Right renal cortex interstitium (tissue), 3 donors: ENCODE measurements around the gene C15orf62. TPM values are rescaled to one million over a fixed set of nuclear protein-coding genes. Genes with fewer than 3 reads are reported as not detected.
A peak's percentile ranks its signal among the peaks of the same experiment; 100 is the strongest.

Source experiments
- DNase-seq, 3 donors: peaks; one replicate each; pipeline ENCODE4 v3.0.0-alpha.2; 2013; ENCODE audit warnings: low read depth in 3 of 3, low spot score in 2 of 3
- polyA plus RNA-seq, 3 donors: library from polyadenylated mRNA; unstranded; fragments of 120-200 nt; gene quantifications; one replicate each; pipeline ENCODE4 v1.2.1, GENCODE V29; 2013; ENCODE audit not compliant: insufficient read length in 3 of 3

The C15orf62 gene
- polyA plus RNA-seq, 3 donors = 1.7 to 1.9 (median 1.9) TPM

GRCh38 chr15:40754883-40755811, 14.6 kb upstream of the C15orf62 start, which contains the start of gene RMDN3:
Gene RMDN3 (minus strand): TSS chr15:40755254. CDS start chr15:40754783, 471 bp downstream.
- peak; percentile 87 to 95 (median 94) for DNase-seq

- DNase-seq = no peak
Observed at GRCh38 chr15:40755812-40756208, 14.0 kb upstream of the C15orf62 start.

- no peak for DNase-seq
Observed at GRCh38 chr15:40756938-40757337, 12.8 kb upstream of the C15orf62 start.

GRCh38 chr15:40759961-40760360, 9.8 kb upstream of the C15orf62 start:
- DNase-seq = no peak

- no peak for DNase-seq
Observed at GRCh38 chr15:40762919-40763800, 6.6 kb upstream of the C15orf62 start.

GRCh38 chr15:40763801-40764628, 5.8 kb upstream of the C15orf62 start, which contains the start of gene GCHFR:
Gene GCHFR (plus strand): TSS chr15:40764068. CDS start chr15:40764181, 113 bp downstream.
- no peak for DNase-seq

GRCh38 chr15:40764629-40765103, 5.1 kb upstream of the C15orf62 start:
- DNase-seq = no peak

- DNase-seq = no peak
Observed at GRCh38 chr15:40766194-40766815, 3.5 kb upstream of the C15orf62 start.

GRCh38 chr15:40766906-40767837, 2.6 kb upstream of the C15orf62 start:
- DNase-seq = no peak

GRCh38 chr15:40767838-40768500, 1.8 kb upstream of the C15orf62 start:
- no peak for DNase-seq

GRCh38 chr15:40768521-40769273, 1.1 kb upstream of the C15orf62 start:
- no peak for DNase-seq

- DNase-seq = no peak
Observed at GRCh38 chr15:40770147-40770721, 454 bp downstream of the C15orf62 start.

- DNase-seq = no peak
Observed at GRCh38 chr15:40771242-40771641, 1.5 kb downstream of the C15orf62 start.

GRCh38 chr15:40772014-40772413, 2.2 kb downstream of the C15orf62 start:
- no peak for DNase-seq

- DNase-seq = no peak
Observed at GRCh38 chr15:40773496-40773895, 3.7 kb downstream of the C15orf62 start.

GRCh38 chr15:40773902-40774301, 4.1 kb downstream of the C15orf62 start:
- no peak for DNase-seq

- no peak for DNase-seq
Observed at GRCh38 chr15:40775007-40775406, 5.2 kb downstream of the C15orf62 start.
